ENCODE data around the gene IFT57.

The IFT57 gene

GRCh38 chr3:108125153-108125543 lies 97.1 kb downstream of the IFT57 start:
- DNase-seq (ENCODE audit: low spot score): no peak

- peak; percentile 71 for DNase-seq (ENCODE audit: low spot score)
These were observed 97.7 kb downstream of the IFT57 start for GRCh38 chr3:108124337-108125152.

- no peak for DNase-seq (ENCODE audit: low spot score)
These were observed 98.9 kb downstream of the IFT57 start for GRCh38 chr3:108123326-108123725.

GRCh38 chr3:108122276-108122675 lies 99.9 kb downstream of the IFT57 start:
- DNase-seq (ENCODE audit: low spot score): no peak

GRCh38 chr3:108119398-108120104 lies 102.7 kb downstream of the IFT57 start:
- no peak for DNase-seq (ENCODE audit: low spot score)

- DNase-seq (ENCODE audit: low spot score): no peak
These were observed 104.0 kb downstream of the IFT57 start for GRCh38 chr3:108118038-108118768.

GRCh38 chr3:108117241-108117775 lies 104.9 kb downstream of the IFT57 start:
- no peak for DNase-seq (ENCODE audit: low spot score)

GRCh38 chr3:108114423-108115065 lies 107.7 kb downstream of the IFT57 start:
- DNase-seq (ENCODE audit: low spot score): no peak

- DNase-seq (ENCODE audit: low spot score): no peak
These were observed 108.2 kb downstream of the IFT57 start for GRCh38 chr3:108113975-108114374.

- peak; percentile 19 for DNase-seq (ENCODE audit: low spot score)
These were observed 111.3 kb downstream of the IFT57 start for GRCh38 chr3:108110934-108111333.
